NK-92 (cell line): ENCODE measurements around the gene IPO13.

Experiments
- DNase-seq: peaks from one replicate; lab custom pipeline; 2025; ENCODE audit not compliant: unreplicated experiment; lab: John Stamatoyannopoulos, UW

Gene IPO13

GRCh38 chr1:44008259-44008658 lies 61.5 kb downstream of the IPO13 start:
- DNase-seq, result no peak

GRCh38 chr1:44010935-44011471 lies 64.3 kb downstream of the IPO13 start:
- DNase-seq, result no peak

DNA sequence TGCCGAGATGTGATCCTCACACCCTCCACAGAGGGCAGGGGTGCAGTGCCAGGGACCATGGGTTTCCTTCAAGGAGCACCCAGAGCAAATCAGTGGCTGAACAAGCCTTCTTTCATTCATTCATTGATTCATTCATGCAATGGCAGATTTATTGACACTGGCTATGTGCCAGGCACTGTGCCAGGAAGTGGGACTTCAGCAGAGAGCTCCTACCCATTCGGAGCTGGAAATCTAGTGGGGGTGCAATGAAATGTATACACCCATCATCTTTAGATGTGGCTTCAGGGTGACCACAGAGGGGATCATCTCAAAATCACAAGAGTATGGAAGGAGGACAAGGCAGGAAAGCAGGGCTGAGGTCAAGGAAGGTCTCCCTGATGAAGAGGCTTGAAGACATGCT lies 65.7 kb downstream of the IPO13 start:
- no peak for DNase-seq

DNA sequence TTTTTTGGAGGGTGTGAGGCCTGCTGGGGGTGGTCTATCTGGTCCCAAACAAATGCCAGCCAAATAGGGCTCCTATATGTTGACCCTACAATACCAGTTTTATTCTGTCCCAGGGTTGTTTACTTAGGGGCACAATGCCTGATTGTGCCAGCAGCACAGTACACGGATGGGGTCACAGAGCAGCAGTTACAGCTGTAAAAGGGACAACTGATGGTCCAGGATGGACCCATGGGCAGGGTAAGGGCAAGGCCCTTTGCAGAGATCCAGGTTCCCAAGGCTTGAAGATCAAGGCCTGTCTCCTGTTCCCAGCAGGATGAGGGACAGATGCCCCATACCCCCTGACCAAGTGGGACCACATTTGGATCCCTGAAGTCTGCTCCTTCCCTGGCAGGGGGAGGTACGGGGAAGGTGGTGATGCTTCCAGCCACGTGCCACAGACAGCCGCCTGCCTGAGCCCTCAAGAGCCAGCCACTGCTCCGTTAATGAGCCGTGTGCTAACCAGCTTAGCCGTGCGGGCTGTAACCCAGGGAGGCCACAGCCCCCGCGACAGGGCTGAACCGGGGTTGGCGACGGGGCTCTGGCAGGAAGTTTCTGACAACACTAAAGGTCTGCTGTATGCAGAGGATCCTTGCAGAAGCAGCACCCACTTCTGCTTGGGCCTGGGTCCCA lies 66.3 kb downstream of the IPO13 start:
- DNase-seq, result no peak

- DNase-seq, result no peak
These were observed 67.2 kb downstream of the IPO13 start for GRCh38 chr1:44013949-44014348.

DNA sequence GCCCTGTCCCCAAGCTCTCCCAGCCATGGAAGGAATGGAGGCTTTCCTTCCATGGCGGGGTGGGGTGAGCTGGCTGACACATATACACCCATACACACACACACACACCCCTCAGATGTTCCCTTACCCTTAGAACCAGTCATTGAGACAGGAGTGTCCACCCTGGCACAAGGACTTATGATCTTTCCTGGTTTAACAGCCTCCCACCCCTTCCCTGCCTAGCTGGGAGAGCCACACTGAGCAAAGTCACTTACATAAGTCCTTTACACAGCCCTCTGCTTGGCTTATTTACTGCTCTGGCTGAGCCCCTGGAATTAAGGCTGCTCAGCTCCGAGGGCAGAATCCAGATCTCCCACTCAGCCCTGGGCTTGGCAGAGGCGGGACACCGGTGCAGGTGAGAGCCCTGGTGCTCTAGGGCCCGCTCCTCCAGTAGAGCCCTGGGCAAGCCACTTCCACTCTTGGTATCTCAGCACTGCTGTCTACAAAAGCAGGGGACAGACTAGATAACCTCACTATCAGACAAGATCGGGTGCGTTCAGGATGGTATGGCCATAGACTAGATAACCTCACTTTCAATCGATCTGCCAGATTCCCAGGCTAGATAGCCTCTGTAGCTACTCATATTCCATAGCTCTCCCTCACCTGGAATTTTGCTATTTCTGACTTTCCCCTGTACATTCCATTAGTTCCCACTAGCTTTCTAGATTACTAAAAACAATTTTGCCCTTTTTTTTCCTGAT lies 67.8 kb downstream of the IPO13 start:
- no peak for DNase-seq

DNA sequence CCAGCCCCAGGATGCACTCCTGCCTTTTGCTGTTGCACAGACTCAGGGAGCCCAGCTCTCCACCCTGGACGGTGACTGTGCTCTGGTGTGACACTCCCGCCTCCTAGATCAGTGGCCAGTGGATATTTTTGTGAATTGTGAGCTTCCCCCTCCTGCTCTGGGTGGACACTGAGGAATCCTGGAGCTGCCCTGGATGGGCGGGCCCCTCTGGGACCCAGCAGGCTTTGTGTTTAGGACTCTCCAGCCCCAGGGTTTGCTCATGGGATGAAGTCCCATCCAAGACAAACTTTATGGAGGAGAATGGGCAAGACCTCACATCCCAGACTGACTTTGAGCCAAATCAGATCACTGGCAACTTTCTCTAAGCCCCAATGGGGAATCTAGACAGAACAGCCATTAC lies 68.5 kb downstream of the IPO13 start:
- DNase-seq, result no peak

GRCh38 chr1:44016041-44016889 lies 69.5 kb downstream of the IPO13 start:
- no peak for DNase-seq

DNA sequence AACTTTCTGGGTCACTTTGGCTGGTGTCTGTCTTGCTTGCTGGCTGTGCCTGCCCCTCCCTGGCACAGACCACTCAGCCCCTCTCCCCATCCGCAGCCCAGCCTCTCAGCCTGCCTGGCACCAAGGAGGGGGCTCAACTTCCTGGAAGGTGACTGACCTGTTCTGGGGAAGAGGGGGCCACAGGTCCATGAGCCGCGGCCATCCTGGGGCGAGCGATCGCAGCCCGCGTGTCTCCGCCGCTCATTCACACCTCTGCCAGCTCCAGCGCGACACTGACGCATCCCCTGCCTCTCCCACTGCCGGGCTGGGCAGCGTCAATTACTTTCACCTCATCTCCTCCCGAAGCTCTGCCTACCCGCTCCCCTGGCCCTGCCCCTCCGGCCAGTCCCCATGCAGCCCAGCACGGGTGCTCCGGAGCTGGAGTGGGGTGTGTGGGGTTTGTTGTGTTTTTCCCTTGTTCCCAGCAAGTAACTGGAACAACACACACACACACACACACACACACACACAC lies 70.2 kb downstream of the IPO13 start:
- no peak for DNase-seq
